Measurements from ENCODE around the gene C1GALT1. TPM values are rescaled to one million over a fixed set of nuclear protein-coding genes. Genes with fewer than 3 reads are reported as not detected.

The C1GALT1 gene
- polyA plus RNA-seq, 3 donors = 12.5 to 47.7 (median 45.1) TPM

DNA sequence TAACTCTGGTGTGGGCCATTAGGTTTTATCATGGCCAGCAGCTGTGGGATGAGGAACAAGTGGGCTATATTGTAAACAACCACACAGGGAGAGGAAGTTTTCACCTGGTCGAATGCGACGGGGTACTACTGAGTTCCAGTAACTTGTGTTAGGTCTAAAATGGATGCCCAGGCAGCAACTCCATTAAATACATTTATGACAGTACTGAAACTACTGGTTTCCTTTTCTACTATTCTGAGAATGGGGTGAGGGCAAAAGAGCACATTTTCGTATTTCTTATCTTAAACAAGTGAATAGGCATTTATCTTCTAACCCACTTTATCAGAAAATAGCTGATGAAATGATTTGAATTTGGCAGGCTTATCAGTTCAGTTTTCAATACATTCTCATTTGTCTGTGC lies 109.7 kb downstream of the C1GALT1 start:
- intact Hi-C loops (cut with micrococcal nuclease) = no loop called here
- no peaks in the 10 kb centered on the region for H3K4me1 Mint-ChIP-seq
- peaks cover 0 to 3% (median 2%) of the 10 kb centered on the region in 3 donors for H3K27me3 Mint-ChIP-seq (ENCODE audit: low read depth in 3 of 3)

DNA sequence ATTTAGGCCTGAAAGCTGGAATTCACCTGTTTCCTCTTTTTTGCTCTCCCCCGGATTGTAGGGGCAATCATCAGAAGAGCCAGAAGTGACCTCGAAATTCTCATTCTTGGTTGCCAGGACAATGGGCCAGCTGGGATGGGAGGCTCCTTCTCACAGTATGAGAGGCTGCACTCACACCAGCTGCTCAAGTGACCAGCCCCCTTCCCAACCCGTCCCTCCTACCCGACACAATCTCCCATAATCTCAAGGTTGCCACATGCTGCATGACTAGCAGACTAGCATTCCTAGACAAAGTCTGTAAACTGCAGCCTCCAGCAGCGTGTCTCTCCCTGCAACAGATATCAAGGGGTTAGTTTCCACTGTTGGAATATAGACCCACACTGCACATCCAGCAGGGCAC lies 110.3 kb downstream of the C1GALT1 start:
- intact Hi-C loops (cut with micrococcal nuclease) = no loop called here
- no peaks in the 10 kb centered on the region for H3K36me3 Mint-ChIP-seq
- no peaks in the 10 kb centered on the region for H3K4me1 Mint-ChIP-seq
- Histone ChIP-seq H3K79me2 (ENCODE audit: insufficient read depth, low read length) (no peaks in the 10 kb centered on the region), H3K36me3 (replicated peaks in 1 of 2; ENCODE audit: control insufficient read depth in 1 of 2, insufficient read depth in 2 of 2, low read length in 2 of 2) (no peaks in the 10 kb centered on the region), H3K4me3 (replicated peaks in 1 of 3; ENCODE audit: low read depth in 2 of 3, low read length in 3 of 3) (no peak overlapping the region), H3K4me2 (replicated peaks; ENCODE audit: extremely low read depth, low read length, poor library complexity, severe bottlenecking) (no peak overlapping the region), H3K27ac (ENCODE audit: low read depth in 1 of 2, low read length in 2 of 2) (no peak overlapping the region), H4K20me1 (ENCODE audit: insufficient read depth, low read length) (no peaks in the 10 kb centered on the region), H3K9me3 (replicated peaks in 1 of 2; ENCODE audit: control insufficient read depth in 1 of 2, insufficient read depth in 1 of 2, low read length in 2 of 2) (no peaks in the 10 kb centered on the region), H3K27me3 (ENCODE audit: control insufficient read depth in 2 of 2, insufficient read depth in 2 of 2, low read length in 2 of 2) (no peaks in the 10 kb centered on the region), H3K9ac (ENCODE audit: insufficient read depth, low read length, poor library complexity, severe bottlenecking) (no peak overlapping the region), H2AFZ (ENCODE audit: insufficient read depth, low read depth, low read length, poor library complexity, severe bottlenecking) (no peak overlapping the region), H3K4me1 (ENCODE audit: control insufficient read depth in 1 of 2, insufficient read depth in 2 of 2, low read length in 2 of 2) (no peaks in the 10 kb centered on the region)
- no peak for TF ChIP-seq CTCF (IDR thresholded peaks at IDR 0.05)
- no peak overlapping the region for H3K4me3 Mint-ChIP-seq
- no peak for DNase-seq
- 90% methylated on average over 2 of the region's 5 CpGs for WGBS (ENCODE audit: insufficient coverage)
- H3K27me3 Mint-ChIP-seq (ENCODE audit: low read depth in 3 of 3) = peaks cover 0 to 3% (median 2%) of the 10 kb centered on the region in 3 donors
- no peak overlapping the region for H3K27ac Mint-ChIP-seq
- H3K9me3 Mint-ChIP-seq = peaks cover 0 to 3% (median 0%) of the 10 kb centered on the region in 7 donors

More for the DNA sequence above, 109.7 kb downstream of the C1GALT1 start:
- no peak overlapping the region for H3K9ac ChIP-seq (ENCODE audit: insufficient read depth, low read length, poor library complexity, severe bottlenecking)
- TF ChIP-seq CTCF (IDR thresholded peaks at IDR 0.05) = no peak
- H3K79me2 ChIP-seq (ENCODE audit: insufficient read depth, low read length) = no peaks in the 10 kb centered on the region
- DNase-seq = no peak
- Mint-ChIP-seq H3K4me3 (no peak overlapping the region), H3K9me3 (peaks cover 0 to 3% (median 0%) of the 10 kb centered on the region in 7 donors), H3K36me3 (no peaks in the 10 kb centered on the region), H3K27ac (no peak overlapping the region)
- no peak overlapping the region for H3K4me3 ChIP-seq (replicated peaks in 1 of 3; ENCODE audit: low read depth in 2 of 3, low read length in 3 of 3)
- no peaks in the 10 kb centered on the region for H3K27me3 ChIP-seq (ENCODE audit: control insufficient read depth in 2 of 2, insufficient read depth in 2 of 2, low read length in 2 of 2)
- no peaks in the 10 kb centered on the region for H4K20me1 ChIP-seq (ENCODE audit: insufficient read depth, low read length)
- H3K27ac ChIP-seq (ENCODE audit: low read depth in 1 of 2, low read length in 2 of 2) = no peak overlapping the region
- no peaks in the 10 kb centered on the region for H3K36me3 ChIP-seq (replicated peaks in 1 of 2; ENCODE audit: control insufficient read depth in 1 of 2, insufficient read depth in 2 of 2, low read length in 2 of 2)
- no peak overlapping the region for H2AFZ ChIP-seq (ENCODE audit: insufficient read depth, low read depth, low read length, poor library complexity, severe bottlenecking)
- no peaks in the 10 kb centered on the region for H3K4me1 ChIP-seq (ENCODE audit: control insufficient read depth in 1 of 2, insufficient read depth in 2 of 2, low read length in 2 of 2)
- H3K9me3 ChIP-seq (replicated peaks in 1 of 2; ENCODE audit: control insufficient read depth in 1 of 2, insufficient read depth in 1 of 2, low read length in 2 of 2) = no peaks in the 10 kb centered on the region
- WGBS (ENCODE audit: insufficient coverage) = no CpG with 5 or more reads among the region's 4 CpGs
- no peak overlapping the region for H3K4me2 ChIP-seq (replicated peaks; ENCODE audit: extremely low read depth, low read length, poor library complexity, severe bottlenecking)
